HG02678 (cell line): Measurements from ENCODE around the gene MCM7.

ENCODE experiments used
- ATAC-seq: cut with Tn5 transposase; IDR thresholded peaks from one replicate; pipeline ENCODE4 v1.9.1; 2021; ENCODE audit warnings: mild to moderate bottlenecking, moderate library complexity; ENCODE audit not compliant: unreplicated experiment

The MCM7 gene

DNA sequence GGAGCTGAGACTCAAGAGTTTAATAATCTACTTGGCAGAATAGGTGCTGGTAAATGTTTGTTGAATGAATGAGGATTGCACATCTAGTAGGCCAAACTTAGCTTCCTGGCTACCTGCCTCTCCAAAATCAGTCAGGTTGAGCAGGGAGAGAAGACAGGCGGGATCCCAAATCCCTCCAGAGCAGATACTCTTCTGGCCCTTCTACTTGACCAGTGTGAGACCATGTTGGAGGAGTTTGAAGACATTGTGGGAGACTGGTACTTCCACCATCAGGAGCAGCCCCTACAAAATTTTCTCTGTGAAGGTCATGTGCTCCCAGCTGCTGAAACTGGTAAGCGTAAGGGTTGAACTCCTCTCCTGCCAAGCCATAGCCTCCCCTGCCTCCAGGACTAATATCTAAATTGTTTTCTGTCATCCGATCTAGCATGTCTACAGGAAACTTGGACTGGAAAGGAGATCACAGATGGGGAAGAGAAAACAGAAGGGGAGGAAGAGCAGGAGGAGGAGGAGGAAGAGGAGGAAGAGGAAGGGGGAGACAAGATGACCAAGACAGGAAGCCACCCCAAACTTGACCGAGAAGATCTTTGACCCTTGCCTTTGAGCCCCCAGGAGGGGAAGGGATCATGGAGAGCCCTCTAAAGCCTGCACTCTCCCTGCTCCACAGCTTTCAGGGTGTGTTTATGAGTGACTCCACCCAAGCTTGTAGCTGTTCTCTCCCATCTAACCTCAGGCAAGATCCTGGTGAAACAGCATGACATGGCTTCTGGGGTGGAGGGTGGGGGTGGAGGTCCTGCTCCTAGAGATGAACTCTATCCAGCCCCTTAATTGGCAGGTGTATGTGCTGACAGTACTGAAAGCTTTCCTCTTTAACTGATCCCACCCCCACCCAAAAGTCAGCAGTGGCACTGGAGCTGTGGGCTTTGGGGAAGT is 23.4 kb upstream of the MCM7 start:
- ATAC-seq: no peak

DNA sequence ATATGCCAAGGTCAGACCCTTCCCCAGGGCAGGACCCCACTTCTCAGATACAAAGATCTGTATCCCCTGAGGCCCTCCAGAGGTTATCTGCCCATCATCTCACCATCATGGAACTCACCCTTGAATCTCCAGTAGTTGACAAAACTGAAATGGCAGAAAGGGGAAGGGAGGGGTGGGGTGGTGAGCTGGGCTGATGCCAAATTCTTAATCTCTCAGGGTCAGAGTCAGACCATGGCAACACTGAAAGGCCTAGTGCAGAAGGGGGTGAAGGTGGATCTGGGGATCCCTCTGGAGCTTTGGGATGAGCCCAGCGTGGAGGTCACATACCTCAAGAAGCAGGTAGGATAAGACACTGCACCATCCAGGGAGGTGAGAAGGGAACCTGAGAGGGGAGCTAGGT is 21.4 kb upstream of the MCM7 start:
- no peak for ATAC-seq

DNA sequence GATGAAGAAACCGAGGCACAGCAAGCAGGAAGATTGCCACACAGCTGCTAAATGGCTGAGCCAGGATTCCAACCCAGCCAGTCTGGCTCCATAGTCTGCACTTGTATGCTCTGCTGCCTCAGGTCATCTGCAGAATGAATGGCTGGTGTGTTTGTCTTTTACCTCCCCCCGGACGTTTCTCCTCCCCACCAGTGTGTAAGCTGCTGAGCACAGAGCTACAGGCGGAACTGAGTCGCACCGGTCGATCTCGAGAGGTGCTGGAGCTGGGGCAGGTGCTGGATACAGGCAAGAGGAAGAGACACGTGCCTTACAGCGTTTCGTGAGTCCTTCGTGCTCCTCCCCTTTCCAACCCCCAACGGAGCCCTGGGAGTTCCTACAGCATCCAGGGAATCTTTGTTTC is 20.9 kb upstream of the MCM7 start:
- no peak for ATAC-seq

DNA sequence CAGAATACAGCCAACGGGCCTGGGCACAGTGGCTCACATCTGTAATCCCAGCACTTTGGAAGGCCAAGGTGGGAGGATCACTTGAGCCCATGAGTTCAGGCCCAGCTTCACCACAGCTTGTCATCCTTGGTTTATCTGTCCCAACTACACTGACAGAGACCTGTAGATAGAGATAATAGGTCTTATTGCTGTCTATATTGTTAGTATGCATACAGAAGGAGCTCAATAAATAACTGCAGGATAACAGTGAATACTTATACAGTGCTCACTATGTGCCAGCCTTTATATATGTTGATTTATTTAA is 19.5 kb upstream of the MCM7 start:
- no peak for ATAC-seq

DNA sequence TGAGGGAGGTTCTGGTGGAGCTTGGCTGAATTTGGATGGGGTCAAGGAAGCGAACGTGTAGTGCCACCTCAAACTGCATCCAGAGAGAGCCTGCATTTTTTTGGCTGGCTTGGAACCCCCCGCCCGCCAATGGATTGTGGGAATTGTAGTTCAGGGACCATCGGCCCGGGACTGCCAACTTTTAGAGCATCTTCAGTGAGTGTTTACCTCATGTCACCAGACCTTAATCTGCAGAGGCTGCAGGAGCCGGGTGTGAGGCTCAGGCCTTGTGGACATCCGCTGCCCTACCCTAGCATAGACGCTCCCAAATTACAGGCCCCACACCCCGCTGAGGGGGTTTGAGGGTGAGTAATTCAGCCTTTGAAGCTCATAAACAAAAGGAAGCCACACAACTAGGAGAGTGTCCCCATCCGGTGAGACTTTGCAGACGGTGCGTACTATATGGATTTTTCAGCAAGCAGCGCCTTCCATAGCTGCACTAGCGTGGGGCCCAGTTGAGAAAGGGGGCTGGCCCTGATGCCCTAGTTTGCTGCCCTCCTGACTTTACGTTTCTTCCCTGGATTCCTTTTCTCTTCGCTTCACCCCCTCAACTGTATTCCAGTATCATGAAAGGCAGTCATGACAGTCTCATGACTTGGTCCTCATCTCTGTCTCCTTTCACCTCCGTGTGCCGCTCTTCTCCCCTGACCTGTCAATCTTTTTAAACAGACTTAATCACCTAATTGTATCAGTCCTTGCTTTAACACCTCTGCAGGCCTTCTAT is 19.0 kb upstream of the MCM7 start:
- peak; percentile 34 for ATAC-seq

DNA sequence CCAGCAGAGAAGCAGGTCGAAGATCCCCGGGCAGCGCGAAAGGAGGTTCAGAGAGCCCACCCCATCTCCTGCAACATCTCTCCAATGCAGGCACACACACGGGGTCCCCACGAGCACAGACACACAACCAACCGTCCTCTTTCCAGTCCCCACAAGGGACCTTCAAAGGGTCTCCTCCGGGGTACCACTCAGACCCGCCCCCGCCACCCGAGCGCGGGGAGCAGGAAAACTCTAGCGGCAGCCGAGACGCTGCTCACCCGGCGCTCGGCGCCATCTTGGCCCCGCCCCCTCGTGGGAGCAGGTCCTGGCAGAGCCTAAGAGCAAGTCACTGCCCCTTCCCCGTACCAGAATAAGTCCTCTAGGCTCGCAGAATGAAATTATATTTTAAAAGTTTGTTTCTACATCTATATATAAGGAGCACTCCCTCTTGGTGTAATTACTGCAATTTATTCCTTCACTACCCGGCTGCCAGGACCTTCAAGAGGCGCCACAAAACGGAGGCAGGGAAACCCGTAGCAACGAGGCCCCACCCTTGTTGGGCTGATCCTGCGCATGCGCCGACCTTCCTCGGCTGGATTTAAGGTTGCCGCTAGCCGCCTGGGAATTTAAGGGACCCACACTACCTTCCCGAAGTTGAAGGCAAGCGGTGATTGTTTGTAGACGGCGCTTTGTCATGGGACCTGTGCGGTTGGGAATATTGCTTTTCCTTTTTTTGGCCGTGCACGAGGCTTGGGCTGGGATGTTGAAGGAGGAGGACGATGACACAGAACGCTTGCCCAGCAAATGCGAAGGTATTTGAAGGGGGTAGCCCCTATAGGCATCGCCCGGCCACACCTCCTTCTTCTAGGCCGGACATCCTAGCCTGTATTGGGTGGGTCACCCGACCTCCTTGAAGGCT is 18.1 kb upstream of the MCM7 start, which contains the start of the genes CNPY4 and TAF6:
Gene CNPY4, plus strand, starts transcription at position 563 of the 898 bp plus-strand sequence. Its CDS starts 111 bp downstream, at position 674.
Gene TAF6, minus strand, starts transcription at position 287 of the 898 bp plus-strand sequence. CDS start 5,149 bp downstream, outside the sequence.
- peak; percentile 79 for ATAC-seq

DNA sequence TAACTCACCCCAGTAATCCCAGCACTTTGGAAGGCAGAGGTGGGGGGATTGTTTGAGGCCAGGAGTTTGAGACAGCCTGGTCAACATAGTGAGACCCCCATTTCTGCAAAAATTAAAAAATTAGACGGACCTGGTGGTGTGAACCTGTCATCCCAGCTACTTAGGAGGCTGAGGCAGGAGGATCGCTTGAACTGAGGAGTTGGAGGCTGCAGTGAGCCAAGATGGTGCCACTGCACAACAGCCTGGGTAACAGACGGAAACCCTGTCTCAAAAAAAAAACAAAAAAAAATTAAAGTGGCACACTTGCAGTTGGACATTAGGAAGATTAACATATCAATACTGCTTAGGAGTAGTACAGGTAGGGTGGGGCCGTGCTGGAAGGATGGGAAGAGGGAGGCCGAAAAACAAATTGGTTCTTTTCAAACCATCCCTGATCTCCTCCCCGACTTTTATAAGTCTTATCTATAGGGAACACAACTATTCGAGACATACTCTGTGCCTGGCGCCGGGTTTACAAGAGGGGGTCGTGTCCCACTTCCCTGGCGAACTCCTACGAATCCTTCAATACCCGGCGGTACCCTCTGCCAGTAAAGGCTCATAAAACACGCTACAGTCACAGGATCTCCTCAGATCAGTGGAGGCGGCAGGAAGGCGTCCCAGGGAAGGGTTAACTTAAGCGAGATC is 17.3 kb upstream of the MCM7 start:
- no peak for ATAC-seq

DNA sequence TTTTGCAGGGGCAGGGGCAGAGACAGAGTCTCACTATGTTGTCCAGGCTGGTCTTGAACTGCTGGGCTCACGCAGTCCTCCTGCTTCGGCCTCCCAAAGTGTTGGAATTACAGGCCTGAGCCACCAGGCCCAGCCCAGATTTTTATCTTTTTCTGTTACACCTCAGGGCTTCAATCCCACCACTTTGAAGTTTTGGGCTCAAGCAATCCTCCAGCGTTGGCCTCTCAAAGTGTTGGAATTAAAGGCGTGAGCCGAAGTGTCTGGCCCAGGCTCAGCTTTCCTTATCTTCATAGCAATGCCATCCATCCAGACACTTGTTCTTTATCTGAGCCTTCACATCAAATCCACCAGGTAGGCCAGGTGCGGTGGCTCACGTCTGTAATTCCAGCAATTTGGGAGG is 13.8 kb upstream of the MCM7 start:
- no peak for ATAC-seq

DNA sequence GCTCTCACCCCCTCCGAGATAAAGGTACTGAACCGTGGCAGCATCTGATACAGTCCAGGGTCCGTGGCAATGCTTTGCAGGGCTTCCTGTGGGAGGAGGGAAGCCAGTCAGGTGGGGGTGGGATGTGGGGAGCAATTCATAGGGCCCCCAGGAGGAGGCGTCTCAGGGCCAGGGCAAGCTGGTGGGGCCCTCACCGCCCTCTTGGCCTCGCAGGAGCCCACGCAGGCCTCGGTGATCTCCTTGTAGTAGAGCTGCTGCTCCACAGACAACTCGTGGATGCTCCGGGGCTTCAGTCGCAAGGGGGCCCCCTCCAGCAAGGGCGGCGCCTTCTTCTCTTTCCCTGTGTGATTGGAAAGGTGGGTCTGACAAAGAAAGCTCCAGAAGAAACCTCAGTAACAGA is 10.7 kb upstream of the MCM7 start:
- ATAC-seq: no peak

DNA sequence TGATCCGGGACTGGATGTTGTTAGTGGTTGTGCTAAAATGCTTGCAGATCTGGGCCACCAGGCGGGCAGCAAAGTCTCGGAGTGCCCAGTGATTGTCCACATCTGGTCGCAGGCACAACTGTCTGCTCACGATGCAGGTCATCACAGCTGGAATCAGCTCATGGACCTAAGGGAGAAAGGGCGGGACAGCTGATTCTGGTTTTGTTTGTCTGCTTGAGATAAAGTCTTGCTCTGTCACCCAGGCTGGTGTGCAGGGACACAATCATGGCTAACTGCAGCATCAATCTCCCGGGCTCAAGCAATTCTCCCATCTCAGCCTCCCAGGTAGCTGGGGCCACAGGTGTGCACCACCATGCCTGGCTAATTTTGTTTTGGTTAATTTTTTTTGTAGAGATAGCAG is 10.0 kb upstream of the MCM7 start:
- ATAC-seq: no peak

DNA sequence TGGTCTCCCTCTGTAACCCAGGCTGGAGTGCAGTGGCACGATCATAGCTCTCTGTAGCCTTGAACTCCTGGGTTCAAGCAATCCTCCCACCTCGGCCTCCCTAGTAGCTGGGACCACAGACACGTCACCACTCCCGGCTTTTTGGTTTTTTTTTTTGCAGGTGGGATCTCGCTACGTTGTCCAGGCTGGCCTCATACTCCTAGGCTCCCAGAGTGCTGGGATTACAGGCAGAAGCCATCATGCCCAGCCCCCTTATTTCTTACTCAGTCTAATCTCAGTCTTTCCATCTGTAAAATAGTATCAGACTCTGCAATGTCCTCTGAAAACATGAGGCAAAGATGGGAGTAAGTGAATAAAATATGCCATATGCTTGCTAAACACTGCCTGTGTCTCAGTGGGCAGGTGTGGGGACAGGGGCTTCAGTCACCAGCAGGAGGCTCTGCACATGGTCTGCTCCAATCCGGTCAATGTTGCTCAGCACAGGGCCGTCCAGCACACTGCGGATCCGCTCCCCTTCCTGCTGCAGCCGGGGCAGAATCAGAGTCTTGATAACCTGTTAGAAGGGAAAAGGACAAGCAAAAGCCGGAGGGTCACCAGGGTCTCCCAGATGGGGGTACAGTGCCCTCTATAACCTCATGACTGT is 8.4 kb upstream of the MCM7 start:
- no peak for ATAC-seq

DNA sequence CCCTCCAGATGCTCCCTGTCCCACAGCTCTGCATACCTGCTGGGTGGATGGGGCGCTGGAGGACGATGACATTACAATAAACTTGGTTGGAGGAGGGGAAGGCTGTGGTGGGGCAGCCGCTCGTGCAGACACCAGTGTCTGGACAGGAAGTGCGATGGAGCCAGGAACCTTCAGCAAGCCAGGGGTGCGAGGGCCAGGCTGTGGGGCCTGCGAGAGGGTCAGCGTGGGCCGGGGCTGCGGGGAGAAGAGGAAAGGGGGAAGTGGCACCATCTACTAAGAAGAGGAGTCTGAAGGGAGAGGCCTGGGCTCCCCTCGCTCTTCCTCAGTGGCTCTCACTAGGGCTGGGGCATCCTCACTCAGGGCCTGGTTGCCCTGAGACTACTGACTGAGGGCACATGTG is 6.7 kb upstream of the MCM7 start:
- no peak for ATAC-seq

DNA sequence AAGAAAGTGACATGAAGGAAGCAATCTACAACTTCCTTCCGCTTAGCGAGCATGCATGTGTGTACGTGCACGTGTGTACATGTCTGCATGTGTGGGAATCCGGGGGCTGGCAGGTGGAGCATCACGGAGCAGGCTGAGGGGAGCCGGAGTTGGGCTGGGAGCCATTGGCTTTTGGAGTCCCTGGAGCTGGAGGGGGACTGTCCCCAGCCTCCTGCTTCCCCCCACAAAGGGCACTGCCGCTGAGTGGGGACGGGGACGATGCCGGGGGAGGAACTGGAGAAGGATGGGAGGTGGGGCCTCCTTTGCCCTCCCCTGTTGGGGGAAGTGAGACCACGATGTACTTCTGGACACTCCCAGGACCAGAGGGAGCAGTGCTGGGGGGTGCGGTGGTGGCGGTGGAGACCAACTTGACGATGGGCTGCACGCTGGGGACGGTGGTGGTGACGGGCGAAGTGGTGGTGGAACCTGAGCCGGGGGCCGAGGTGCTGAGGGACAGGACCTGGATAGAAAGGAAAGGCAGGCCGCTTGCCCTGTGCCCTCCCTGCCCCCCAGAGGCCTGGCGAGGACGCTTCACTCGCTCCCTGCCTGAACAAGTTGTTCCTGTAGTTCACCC is 6.0 kb upstream of the MCM7 start:
- ATAC-seq: no peak

DNA sequence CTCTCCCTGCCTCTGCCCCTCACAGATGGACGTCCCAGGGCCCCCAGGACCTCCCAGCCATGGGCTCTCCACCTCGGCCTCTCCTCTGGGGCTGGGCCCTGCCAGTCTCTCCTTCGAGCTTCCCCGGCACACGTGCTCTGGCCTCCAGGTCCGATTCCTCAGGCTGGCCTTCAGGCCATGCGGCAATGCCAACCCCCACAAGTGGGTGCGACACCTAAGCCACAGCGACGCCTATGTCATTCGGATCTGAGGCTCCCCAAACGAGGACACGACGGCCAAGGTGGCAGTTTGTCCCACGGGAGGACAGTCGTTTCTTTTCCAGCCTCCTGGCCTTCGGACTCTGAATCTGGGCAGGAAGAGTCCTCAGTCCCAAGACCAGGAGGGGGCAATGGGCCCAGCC is 5.4 kb upstream of the MCM7 start:
- no peak for ATAC-seq

DNA sequence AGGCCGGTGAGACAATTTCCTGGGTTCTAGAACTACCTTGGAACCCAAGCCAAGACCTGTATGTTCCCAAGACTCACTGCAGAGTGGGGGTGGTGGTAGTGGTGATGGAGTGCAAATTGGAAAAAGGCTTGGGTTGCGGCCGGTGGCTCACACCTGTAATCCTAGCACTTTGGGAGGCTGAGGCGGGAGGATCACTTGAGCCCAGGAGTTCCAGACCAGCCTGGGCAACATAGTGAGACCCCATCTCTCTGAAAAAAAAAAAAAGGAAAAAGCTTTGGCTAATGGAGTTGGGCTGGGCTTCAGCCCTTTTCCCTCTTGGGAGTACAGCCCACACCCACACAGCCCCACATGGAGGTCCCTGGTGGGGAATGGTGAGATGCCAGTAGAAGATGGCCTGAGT is 4.3 kb upstream of the MCM7 start:
- no peak for ATAC-seq

DNA sequence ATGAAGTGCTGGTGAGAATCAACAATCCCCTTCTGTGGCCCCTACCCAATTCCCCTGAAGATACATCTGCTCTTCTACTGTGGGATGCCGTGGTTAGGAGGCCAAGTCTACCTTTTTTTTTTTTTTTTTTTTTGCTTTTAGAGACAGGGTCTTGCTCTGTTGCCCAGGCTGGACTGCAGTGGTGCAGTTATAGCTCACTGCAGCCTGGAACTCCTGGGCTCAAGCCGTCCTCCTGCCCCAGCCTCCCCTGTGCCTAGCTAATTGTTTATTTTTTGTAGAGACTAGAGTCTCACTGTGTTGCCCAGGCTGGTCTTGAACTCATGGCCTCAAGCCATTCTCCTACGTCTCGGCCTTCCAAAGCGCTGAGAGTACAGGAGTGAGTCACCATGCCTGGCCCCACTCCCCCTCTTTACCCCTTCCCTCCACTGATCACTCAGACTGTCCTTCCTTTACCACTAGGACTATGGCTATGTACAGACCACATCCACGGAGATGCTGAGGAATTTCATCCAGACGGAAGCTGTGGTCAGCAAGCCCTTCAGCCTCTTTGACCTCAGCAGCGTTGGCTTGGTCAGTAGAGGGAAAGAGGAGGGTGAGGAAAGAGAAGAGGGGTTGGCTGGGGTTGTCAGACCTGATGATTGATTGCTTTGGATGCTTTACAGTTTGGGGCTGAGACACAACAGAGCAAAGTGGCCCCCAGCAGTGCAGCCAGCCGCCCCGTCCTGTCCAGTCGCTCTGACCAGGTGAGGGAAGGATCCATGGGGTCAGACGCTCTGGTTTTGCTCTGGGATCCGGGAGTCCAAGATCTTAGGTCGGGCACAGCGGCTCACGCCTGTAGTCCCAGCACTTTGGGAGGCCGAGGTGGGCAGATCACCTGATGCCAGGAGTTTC is 2.0 kb upstream of the MCM7 start:
- ATAC-seq: no peak

DNA sequence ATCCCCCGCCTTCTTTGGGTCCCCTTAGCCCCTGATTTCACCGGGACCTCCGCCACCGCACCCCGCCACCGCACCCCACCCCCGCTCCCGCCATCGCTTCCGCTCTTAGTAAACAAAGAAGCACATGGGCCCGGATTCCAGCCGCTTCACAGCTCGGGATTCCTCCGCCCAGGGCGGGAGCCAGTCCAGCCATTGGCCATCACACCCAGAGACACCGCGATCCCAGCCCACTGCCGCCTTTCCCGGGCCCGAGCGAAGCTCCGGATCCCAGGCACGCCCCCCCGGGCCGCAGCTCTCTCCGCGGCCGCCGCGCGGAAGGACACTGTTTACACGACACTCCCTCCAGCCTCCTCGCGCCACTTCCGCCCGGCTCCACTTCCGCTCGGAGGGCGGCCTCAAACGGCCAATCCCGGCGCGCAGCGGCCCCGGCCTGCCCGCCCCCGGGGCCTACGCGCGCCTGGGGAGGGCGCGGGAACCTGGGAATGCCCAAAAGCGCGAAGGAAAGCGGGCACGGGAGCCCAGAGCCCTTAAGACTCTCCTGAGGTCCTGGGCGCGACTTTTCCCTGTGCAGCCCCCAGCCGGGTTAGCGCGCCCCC is 679 bp downstream of the MCM7 start:
- peak; percentile 64 for ATAC-seq

DNA sequence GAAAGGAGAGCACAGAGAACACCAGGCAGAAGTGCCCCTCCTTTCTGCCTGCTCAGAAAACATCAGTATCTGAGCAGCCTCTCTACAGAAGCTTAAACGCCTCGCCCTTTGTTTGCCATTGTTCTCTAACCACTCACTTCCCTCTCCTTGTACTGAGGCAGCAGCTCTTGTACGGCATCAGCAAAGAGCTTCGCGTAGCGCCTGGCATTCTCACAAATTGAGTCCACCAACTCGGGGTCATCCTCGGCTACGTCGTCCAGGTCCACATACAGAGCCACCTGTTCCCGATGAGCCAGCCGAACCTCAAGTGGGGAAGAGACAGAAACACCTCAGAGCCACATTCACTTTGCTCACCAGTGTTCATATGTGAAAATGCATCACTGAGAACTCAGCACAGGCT is 1.7 kb downstream of the MCM7 start:
- no peak for ATAC-seq
